Heart left ventricle (tissue), 13 donors: Measurements from ENCODE around the gene C16orf82.

Source experiments
- CTCF ChIP-seq, 12 donors: fragments of 200-600 bp; sonication (generic) in 4 of 12; IDR thresholded peaks; one replicate each; pipeline versions ENCODE4 v1.5.0 to v1.8.0; 2018 to 2022; ENCODE audit warnings: antibody characterized with exemption in 12 of 12, mild to moderate bottlenecking in 5 of 12
- POLR2A ChIP-seq, 2 donors: fragments of 450-650 bp; IDR thresholded peaks; one replicate each; pipeline ENCODE4 v1.6.1; 2017; ENCODE audit warnings: antibody characterized with exemption in 2 of 2, mild to moderate bottlenecking in 2 of 2, moderate library complexity in 2 of 2
- donor health status: ischemic (EF 13 %, LVEDD 7.1; RV severe dilation, severe dysfunction).
- donor health status: DM: no; HTN: yes; CAD: no.
- donor health status: DM: no; HTN: no; CAD: no.
- donor health status: ischemic (EF 25% LVEDD 6.9; RV normal size, moderate dysfunction).
- donor health status: ischemic (EF 25% LVEDD 5.7; RV mildly dilated, moderate dysfunction).
- donor health status: ischemic (EF 35%, LVEDD 5.7; RV mildly dilated, moderate dysfunction).
- donor health status: nonischemic (EF 11% LVEDD 7.7; RV severe dilation, severe dysfunction).
- donor health status: DM: yes; HTN: yes; CAD: no.
- donor health status: PGD.
- donor health status: ischemic (EF 29% LVEDD 5.4; RV normal size, mild dysfunction).
- donor health status: nonischemic (EF 23%, LVEDD 6.1; RV moderate dilation, normal function).

- TF ChIP-seq CTCF (IDR thresholded peaks at IDR 0.05) (no peak), POLR2A (IDR thresholded peaks at IDR 0.05) (no peak)
Measured at GRCh38 chr16:27108051-27108770, 41.5 kb downstream of the C16orf82 start.
